ENCODE measurements around the gene MPPED2.

The MPPED2 gene

DNA sequence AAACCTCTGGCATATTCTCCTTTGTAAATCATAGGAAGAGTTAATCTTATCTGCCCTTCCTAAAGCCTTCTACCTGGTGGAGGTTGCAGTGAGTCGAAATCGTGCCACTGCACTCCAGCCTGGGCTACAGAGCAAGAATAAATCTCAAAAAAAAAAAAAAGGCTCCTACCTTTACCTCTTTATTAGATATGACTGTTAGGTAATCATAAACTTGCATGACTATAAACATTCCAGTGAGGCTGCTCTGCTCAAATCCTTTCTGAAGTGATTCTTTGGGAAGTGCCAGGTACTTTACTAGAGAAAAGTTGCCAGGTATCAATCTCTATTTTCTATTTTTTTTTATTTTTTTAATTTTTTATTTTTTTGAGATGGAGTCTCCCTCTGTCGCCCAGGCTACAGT is 59.6 kb downstream of the MPPED2 start:
- DNase-seq (ENCODE audit: low read depth), result no peak

DNA sequence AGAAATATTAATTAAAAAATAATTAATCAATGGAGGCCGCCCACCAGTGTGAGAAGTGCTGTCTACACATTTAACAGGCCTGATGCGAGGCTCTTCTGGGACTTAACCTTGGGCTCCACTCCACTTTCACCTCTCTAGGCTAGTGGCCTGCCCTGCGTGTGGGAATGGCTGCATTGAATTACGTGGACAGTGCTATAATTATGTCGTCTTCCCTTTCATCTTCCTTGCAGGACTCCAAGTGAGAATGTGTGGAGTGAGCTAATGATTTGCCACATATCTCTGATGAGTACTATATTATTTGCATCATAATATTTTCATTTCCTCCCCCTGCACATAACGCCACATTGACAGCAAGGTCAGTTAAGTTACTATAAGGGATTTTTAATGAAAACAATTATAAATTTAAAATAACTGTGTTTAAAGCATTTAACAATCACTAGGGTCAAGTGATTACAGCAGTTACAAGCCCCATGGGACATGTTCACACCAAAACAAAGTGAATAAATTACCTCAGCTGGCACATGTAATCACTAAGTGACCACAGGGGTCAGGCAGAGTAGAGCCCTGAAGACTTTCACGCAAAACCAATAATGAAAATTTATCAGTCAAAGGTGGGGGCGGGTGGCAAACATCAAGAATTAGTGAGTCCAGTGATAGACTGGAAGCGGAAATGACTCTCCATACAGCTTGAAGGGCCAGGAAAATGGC is 63.5 kb downstream of the MPPED2 start:
- DNase-seq (ENCODE audit: low read depth), result no peak

GRCh38 chr11:30521297-30522071 is 64.7 kb downstream of the MPPED2 start:
- no peak for DNase-seq (ENCODE audit: low read depth)

- DNase-seq (ENCODE audit: low read depth), result no peak
Observed at GRCh38 chr11:30513087-30513486, 73.1 kb downstream of the MPPED2 start.

- no peak for DNase-seq (ENCODE audit: low read depth)
Observed at GRCh38 chr11:30511408-30511807, 74.7 kb downstream of the MPPED2 start.

GRCh38 chr11:30510750-30511149 is 75.4 kb downstream of the MPPED2 start:
- no peak for DNase-seq (ENCODE audit: low read depth)

- DNase-seq (ENCODE audit: low read depth), result no peak
Observed at GRCh38 chr11:30509364-30509763, 76.8 kb downstream of the MPPED2 start.

GRCh38 chr11:30508594-30508993 is 77.6 kb downstream of the MPPED2 start:
- no peak for DNase-seq (ENCODE audit: low read depth)

GRCh38 chr11:30505603-30506002 is 80.5 kb downstream of the MPPED2 start:
- no peak for DNase-seq (ENCODE audit: low read depth)

DNA sequence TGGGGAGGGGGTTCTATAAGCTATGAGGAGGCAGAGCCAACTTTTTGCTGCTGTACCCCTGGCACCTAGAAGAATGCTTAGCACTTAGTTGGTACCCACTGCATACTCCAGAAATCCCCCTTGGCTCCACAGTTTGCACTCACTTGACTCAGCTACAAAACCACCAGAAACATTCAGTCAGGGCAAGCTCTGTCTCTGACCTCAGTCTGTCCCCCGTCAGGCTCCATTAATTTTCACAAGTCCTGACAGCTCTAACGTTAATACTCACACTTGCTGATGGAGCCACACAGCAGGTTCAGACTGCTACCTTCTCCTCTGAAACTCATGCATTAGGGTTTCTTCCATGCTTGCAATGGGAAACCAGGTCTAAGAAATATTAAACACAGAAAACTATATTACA is 81.7 kb downstream of the MPPED2 start:
- DNase-seq (ENCODE audit: low read depth), result no peak

DNA sequence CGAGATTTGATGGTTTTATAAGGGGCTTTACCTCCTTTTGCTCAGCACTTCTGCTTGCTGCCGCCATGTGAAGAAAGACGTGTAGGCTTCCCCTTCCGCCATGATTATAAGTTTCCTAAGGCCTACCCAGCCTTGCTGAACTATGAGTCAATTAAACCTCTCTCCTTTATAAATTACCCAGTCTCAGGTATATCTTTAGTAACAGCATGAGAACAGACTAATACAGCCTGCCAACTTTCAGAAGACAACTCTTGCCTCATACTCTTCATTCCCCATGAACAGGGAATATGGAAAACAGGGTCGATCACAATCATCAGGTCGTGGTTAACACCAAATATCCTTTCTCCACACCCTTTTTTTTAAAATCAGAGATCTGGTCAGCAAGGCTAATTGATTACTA is 83.0 kb downstream of the MPPED2 start:
- no peak for DNase-seq (ENCODE audit: low read depth)

DNA sequence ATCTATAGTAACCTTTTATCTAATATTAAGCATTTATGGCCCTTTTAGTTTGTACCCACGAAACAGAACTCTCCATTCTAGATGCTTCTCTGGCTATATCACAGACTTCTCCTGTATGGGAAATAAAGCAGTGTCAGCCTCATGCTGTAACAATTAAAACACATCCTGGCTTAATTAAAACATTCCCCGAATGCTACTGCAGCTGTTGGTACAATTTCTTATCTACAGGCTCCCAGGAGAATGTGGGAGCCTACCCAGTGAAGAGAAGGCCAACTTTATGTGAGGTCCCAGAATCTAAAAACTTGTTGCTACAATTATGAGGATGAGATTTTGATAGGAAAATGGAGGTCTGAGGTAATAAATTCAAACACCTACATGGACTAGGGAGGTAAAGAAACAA is 83.8 kb downstream of the MPPED2 start:
- DNase-seq (ENCODE audit: low read depth), result no peak

DNA sequence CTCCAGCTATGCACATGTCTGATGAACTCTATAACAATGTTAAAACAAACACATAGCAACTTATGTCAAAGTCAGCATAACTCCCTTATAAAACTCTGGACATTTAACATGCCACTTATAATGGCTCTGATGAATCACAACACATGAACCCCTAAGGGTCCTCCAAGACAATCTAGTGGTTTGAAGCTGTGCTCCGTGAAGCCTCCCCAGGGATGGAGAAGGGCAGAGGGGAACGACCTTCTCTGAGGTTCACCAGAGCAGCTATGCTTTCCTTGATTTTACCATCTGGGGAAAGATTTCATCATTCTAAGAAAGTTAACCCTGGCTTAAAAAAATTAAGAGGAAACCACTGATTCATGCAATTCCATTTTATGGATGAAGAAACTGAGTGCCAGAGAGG is 84.4 kb downstream of the MPPED2 start:
- no peak for DNase-seq (ENCODE audit: low read depth)

- DNase-seq (ENCODE audit: low read depth), result no peak
Observed at GRCh38 chr11:30499940-30500339, 86.2 kb downstream of the MPPED2 start.

GRCh38 chr11:30497600-30497999 is 88.6 kb downstream of the MPPED2 start:
- no peak for DNase-seq (ENCODE audit: low read depth)

DNA sequence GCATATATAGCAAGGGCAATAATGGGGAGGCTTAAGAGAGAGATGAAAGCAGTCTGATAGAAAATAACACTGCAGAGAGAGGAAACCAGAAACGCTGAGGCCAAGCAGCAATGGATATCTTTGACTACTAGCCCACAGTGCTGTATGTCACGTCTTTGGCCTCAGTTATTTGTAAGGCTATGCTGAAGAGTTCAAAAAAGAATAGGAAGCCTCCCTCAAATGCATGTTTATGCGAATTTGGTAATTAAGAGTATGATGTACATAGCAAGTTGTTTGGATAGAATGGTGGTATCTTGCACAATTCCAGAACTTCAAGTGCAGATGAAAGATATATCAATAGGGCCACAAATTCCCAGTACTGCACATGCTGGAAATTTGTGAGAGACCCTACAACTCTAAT is 89.2 kb downstream of the MPPED2 start:
- no peak for DNase-seq (ENCODE audit: low read depth)

DNA sequence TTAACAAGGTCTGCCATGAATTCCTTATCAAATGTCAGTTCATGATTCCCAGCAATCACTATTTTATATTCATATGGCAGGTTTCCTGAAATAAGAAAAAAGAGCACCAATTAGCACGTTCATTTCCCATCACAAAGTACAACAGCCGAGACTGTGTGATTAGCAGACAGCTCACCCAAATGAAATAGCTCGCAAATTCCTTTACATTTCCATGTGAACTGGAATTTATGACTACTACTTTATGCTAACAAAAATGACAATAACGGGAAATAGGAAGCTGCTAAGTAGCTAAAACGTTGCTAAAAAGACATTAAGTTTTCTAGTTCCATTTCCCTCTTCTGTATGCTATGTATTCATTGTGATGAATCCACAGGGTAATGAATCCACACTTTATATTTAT is 90.7 kb downstream of the MPPED2 start:
- no peak for DNase-seq (ENCODE audit: low read depth)

- no peak for DNase-seq (ENCODE audit: low read depth)
Observed at GRCh38 chr11:30489511-30489910, 96.6 kb downstream of the MPPED2 start.

- no peak for DNase-seq (ENCODE audit: low read depth)
Observed at GRCh38 chr11:30489076-30489475, 97.1 kb downstream of the MPPED2 start.

DNA sequence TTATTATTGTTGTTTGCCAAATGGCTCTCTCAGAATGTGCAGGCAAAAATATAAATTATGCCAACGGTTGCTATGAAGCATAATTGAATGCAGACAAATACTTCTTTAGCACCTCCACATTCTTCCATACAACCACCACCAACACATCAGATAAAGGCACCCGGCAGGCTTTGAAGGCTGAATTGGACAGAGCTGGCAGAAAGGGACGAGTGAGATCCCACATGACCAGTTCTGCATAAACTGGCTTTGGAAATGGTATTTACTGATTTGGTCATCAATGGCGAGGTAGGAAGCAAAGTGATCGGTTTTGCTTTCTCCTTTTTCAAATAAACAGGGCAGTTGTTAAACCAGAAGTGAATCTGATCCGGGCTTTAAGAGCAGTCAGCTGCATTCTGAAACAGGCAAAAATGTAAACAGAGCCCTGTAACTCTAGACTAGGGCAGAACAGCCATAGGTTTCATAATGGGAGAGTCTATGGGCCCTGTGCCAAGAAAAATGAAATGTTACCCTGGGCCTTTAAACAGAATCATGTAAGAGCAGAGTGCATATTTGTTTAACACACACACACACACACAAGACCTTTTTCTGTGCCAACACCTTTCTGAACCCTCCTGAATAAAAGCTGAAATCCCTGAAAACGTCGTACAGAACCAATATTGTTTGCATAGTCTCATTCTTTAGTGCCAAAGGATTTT is 97.7 kb downstream of the MPPED2 start:
- no peak for DNase-seq (ENCODE audit: low read depth)

DNA sequence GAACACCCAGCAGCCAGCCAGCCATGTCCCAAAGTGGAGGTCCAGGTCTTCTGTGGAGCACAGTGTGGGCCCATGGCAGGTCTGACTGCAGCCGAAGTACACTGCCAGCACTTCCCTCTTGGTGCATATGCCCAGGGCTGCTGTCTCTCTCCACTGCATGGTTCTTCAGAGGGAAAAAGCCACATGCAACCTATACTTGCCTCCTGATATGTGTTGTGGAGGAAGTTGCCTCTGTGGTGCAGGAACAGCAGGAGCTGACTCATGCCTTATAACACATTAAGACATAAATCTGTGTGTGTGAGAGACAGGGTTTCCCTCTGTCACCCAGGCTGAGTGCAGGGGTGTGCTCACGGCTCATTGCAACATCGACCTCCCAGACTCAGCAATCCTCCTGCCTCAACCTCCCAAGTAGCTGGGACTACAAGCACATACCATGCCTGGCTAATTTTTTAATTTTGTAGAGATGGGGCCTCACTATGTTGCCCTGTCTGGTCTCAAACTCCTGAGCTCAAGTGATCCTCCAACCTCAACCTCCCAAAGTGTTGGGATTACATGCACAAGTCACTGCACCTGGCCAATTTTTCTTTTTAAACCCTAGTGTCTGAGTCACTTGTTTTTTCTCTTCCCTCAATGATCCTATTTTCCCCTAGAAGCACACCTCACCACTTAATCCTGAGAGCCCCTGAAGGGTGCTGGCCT is 98.8 kb downstream of the MPPED2 start:
- no peak for DNase-seq (ENCODE audit: low read depth)

DNA sequence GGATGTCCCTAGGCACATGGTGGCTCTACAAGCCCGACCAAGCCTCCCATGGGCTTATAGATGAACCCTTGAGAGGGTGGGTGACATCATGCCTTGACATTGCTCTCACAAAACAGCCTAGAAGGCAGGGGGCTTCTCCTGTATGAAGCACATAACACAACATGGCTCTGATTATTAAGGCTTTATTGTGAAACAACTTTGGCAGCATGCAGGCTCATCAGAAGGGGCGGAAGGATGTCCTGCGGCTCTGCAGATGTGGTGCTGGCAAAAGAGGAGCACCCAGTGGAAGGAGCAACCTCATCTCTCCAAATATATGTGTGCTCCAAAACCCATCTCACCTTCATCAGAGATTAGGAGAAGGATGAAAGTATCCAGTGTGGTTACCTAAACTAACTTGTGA is 100.4 kb downstream of the MPPED2 start:
- DNase-seq (ENCODE audit: low read depth), result no peak

GRCh38 chr11:30485222-30485621 is 100.9 kb downstream of the MPPED2 start:
- DNase-seq (ENCODE audit: low read depth), result no peak
